GM23338 (cell line): Measurements from ENCODE around the gene HSPD1. TPM values are rescaled to one million over a fixed set of nuclear protein-coding genes. Genes with fewer than 3 reads are reported as not detected.

ENCODE experiments used
- ATAC-seq: fragments of 200-7000 bp; cut with Tn5 transposase; 3 replicates; pipeline ENCODE4 v1.9.1; 2020
- DNase-seq: peaks from one replicate; pipeline ENCODE4 v3.0.0-alpha.2; 2015; ENCODE audit warnings: low spot score
- H2AFZ ChIP-seq: fragments of 200-600 bp; sonication (generic); 2 replicates; pipeline ENCODE4 v1.8.0; 2016; ENCODE audit warnings: antibody characterized with exemption, mild to moderate bottlenecking, moderate library complexity
- H3F3A ChIP-seq: fragments of 200-600 bp; sonication (generic); replicated peaks from 2 replicates; pipeline ENCODE4 v1.8.0; 2017; ENCODE audit warnings: antibody characterized with exemption, mixed run types, low read depth
- H3K27ac ChIP-seq: fragments of 200-600 bp; sonication (generic); 2 replicates; pipeline ENCODE4 v1.6.1; 2016; ENCODE audit warnings: low read depth
- H3K27me3 ChIP-seq: fragments of 200-600 bp; sonication (generic); 2 replicates; pipeline ENCODE4 v1.8.0; 2016; ENCODE audit warnings: mild to moderate bottlenecking, mixed run types, moderate library complexity; ENCODE audit not compliant: insufficient read depth
- H3K36me3 ChIP-seq: fragments of 200-600 bp; sonication (generic); 2 replicates; pipeline ENCODE4 v1.8.0; 2016; ENCODE audit warnings: mild to moderate bottlenecking; ENCODE audit not compliant: insufficient read depth
- H3K4me1 ChIP-seq: fragments of 200-600 bp; sonication (generic); 2 replicates; pipeline ENCODE4 v1.8.0; 2016; ENCODE audit warnings: mild to moderate bottlenecking, moderate library complexity; ENCODE audit not compliant: insufficient read depth
- H3K4me2 ChIP-seq: fragments of 200-600 bp; sonication (generic); 2 replicates; pipeline ENCODE4 v1.7.1; 2017; ENCODE audit warnings: mixed run types
- H3K4me3 ChIP-seq: fragments of 200-600 bp; sonication (generic); 2 replicates; pipeline ENCODE4 v1.6.1; 2016; ENCODE audit warnings: mixed run types
- H3K79me2 ChIP-seq: fragments of 200-600 bp; sonication (generic); replicated peaks from 2 replicates; pipeline ENCODE4 v1.8.0; 2017; ENCODE audit warnings: mild to moderate bottlenecking; ENCODE audit not compliant: insufficient read depth
- H3K9me2 ChIP-seq: fragments of 200-600 bp; sonication (generic); 2 replicates; pipeline ENCODE4 v1.8.0; 2017; ENCODE audit not compliant: insufficient read depth
- H4K20me1 ChIP-seq: fragments of 200-600 bp; sonication (generic); replicated peaks from 2 replicates; pipeline ENCODE4 v1.8.0; 2017; ENCODE audit warnings: mild to moderate bottlenecking; ENCODE audit not compliant: insufficient read depth
- H3K27ac Mint-ChIP-seq: 2 replicates; pipeline ENCODE4 v1.8.0; 2020; ENCODE audit warnings: inconsistent platforms, mild to moderate bottlenecking, moderate library complexity, mixed read lengths
- H3K27me3 Mint-ChIP-seq: 3 replicates; pipeline ENCODE4 v1.8.0; 2022; ENCODE audit warnings: low read depth, mild to moderate bottlenecking, moderate library complexity, mixed read lengths, inconsistent platforms; ENCODE audit not compliant: insufficient read depth, poor library complexity
- H3K36me3 Mint-ChIP-seq: 3 replicates; pipeline ENCODE4 v1.8.0; 2021; ENCODE audit warnings: low read depth, mild to moderate bottlenecking, inconsistent platforms, moderate library complexity, mixed read lengths
- H3K4me1 Mint-ChIP-seq: 3 replicates; pipeline ENCODE4 v1.8.0; 2020; ENCODE audit warnings: mild to moderate bottlenecking, inconsistent platforms, mixed read lengths
- H3K4me3 Mint-ChIP-seq: 3 replicates; pipeline ENCODE4 v1.8.0; 2021; ENCODE audit warnings: moderate library complexity, mild to moderate bottlenecking, inconsistent platforms, mixed read lengths
- H3K9me3 Mint-ChIP-seq: 3 replicates; pipeline ENCODE4 v1.8.0; 2020; ENCODE audit warnings: moderate library complexity, mild to moderate bottlenecking, inconsistent platforms, mixed read lengths
- CREB1 ChIP-seq: fragments of 250-450 bp; sonication (Bioruptor Pico); IDR thresholded peaks from 2 replicates; pipeline ENCODE4 v1.5.0; 2020; ENCODE audit warnings: low read depth, mild to moderate bottlenecking, moderate library complexity
- CTCF ChIP-seq, 2 experiments: fragments of 200-600 bp in 1 of 2; sonication (generic) in 1 of 2; conservative IDR thresholded peaks; 2 replicates each; pipeline versions ENCODE4 v1.5.1 to v1.6.1; 2016 to 2017; ENCODE audit warnings: antibody characterized with exemption in 2 of 2, low read depth in 2 of 2, mild to moderate bottlenecking in 2 of 2, moderate library complexity in 1 of 2
- EZH2 ChIP-seq: fragments of 200-600 bp; sonication (generic); IDR thresholded peaks from one replicate; pipeline ENCODE4 v1.8.0; 2017; ENCODE audit warnings: antibody characterized with exemption, mild to moderate bottlenecking, low read depth; ENCODE audit not compliant: unreplicated experiment
- EZH2phosphoT487 ChIP-seq: fragments of 200-600 bp; sonication (generic); IDR thresholded peaks from one replicate; pipeline ENCODE4 v1.8.1; 2018; ENCODE audit warnings: antibody characterized with exemption; ENCODE audit not compliant: unreplicated experiment
- JUNB ChIP-seq: IDR thresholded peaks from one replicate; pipeline ENCODE4 v1.6.1; 2016; ENCODE audit warnings: antibody characterized with exemption; ENCODE audit not compliant: unreplicated experiment
- NANOG ChIP-seq: IDR thresholded peaks from 2 replicates; pipeline ENCODE4 v1.6.1; 2016; ENCODE audit warnings: antibody characterized with exemption, borderline replicate concordance
- POLR2AphosphoS5 ChIP-seq: IDR thresholded peaks from 2 replicates; pipeline ENCODE4 v1.6.1; 2016; ENCODE audit warnings: antibody characterized with exemption, low read depth
- REST ChIP-seq: IDR thresholded peaks from one replicate; pipeline ENCODE4 v1.6.1; 2018; ENCODE audit warnings: antibody characterized with exemption; ENCODE audit not compliant: unreplicated experiment
- STAT1 ChIP-seq: IDR thresholded peaks from one replicate; pipeline ENCODE4 v1.6.1; 2016; ENCODE audit warnings: antibody characterized with exemption; ENCODE audit not compliant: unreplicated experiment
- ZNF114 ChIP-seq: fragments of 250-450 bp; sonication (Bioruptor Pico); IDR thresholded peaks from 2 replicates; pipeline ENCODE4 v1.5.0; 2020; ENCODE audit warnings: mild to moderate bottlenecking, moderate library complexity
- ZNF331 ChIP-seq: fragments of 250-450 bp; sonication (Bioruptor Pico); IDR thresholded peaks from 2 replicates; pipeline ENCODE4 v1.5.0; 2020; ENCODE audit warnings: low read depth, mild to moderate bottlenecking, moderate library complexity
- ZNF462 ChIP-seq: fragments of 250-450 bp; sonication (Bioruptor Pico); IDR thresholded peaks from 2 replicates; pipeline ENCODE4 v1.5.0; 2020; ENCODE audit warnings: mild to moderate bottlenecking, moderate library complexity
- polyA plus RNA-seq: library from polyadenylated mRNA; unstranded; fragments of >200 nt; fragmentation: Nextera tagmentation; extraction: Ambion mirVana; gene quantifications from 2 replicates; pipeline ENCODE4 v1.2.1, GENCODE V29; 2016
- total RNA-seq: library from RNA; depleted of rRNA; stranded (reverse); fragments of >200 nt; shearing (Covaris generic); gene quantifications from 2 replicates; pipeline ENCODE4 v1.2.3, GENCODE V29; 2014
- TF ChIP-seq, protein P1 (sequence below): IDR thresholded peaks from 2 replicates; pipeline ENCODE4 v1.6.1; 2016; ENCODE audit warnings: antibody characterized with exemption

Gene HSPD1
- total and polyA plus RNA-seq, 2 experiments from 2014 or later: 880 to 1,188 TPM

DNA sequence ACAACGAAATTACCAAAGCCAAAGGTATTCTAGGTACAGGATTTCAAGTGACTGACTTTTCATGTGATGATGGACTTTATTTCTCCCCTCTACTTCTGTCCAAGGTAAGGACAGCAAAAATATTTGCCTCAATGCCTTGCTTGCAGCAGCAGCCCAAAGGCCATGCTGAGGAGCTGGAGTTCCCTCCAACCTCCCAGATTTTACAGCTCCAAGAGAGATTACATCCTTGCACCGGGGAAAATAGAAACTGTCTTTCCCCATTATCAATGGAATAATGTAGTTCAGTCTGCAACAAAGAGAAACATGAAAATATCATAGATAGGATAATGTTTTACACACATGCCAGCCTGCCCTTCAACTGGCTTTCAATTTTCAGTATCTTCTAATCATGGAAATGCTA is 13.5 kb downstream of the HSPD1 start:
- Histone ChIP-seq H3K27ac (no peak overlapping the region), H3K79me2 (0 out of 2 replicates have a peak, but pooled peaks cover 4% of the 10 kb centered on the region), H3K4me2 (no peak overlapping the region), H3K27me3 (no peaks in the 10 kb centered on the region), H2AFZ (no peak overlapping the region), H3K9me2 (no peaks in the 10 kb centered on the region), H3F3A (peaks cover 63% of the 10 kb centered on the region), H4K20me1 (peaks cover 25% of the 10 kb centered on the region), H3K4me3 (no peak overlapping the region), H3K4me1 (no peaks in the 10 kb centered on the region), H3K36me3 (peaks cover 52% of the 10 kb centered on the region)
- peaks cover 94% of the 10 kb centered on the region for H3K36me3 Mint-ChIP-seq
- no peaks in the 10 kb centered on the region for H3K4me1 Mint-ChIP-seq
- DNase-seq (no peak), ATAC-seq (no peak)
- no peak overlapping the region for H3K27ac Mint-ChIP-seq
- H3K4me3 Mint-ChIP-seq: no peak overlapping the region
- peaks cover 23% of the 10 kb centered on the region for H3K9me3 Mint-ChIP-seq
- H3K27me3 Mint-ChIP-seq: peaks cover 12% of the 10 kb centered on the region
- TF ChIP-seq ZNF462 (CRISPR knock-in tag) (no peak), ZNF331 (no peak), REST (no peak), EZH2 (no peak), EZH2phosphoT487 (no peak), STAT1 (no peak), CREB1 (CRISPR knock-in tag) (no peak), ZNF114 (no peak), POLR2AphosphoS5 (no peak; the same call in 1 of the 2 replicates), CTCF (conservative IDR thresholded peaks at IDR 0.05; ENCODE audit: low read depth in 2 of 2) (no peak), JUNB (no peak), NANOG (no peak)
- TF ChIP-seq, protein P1, sequence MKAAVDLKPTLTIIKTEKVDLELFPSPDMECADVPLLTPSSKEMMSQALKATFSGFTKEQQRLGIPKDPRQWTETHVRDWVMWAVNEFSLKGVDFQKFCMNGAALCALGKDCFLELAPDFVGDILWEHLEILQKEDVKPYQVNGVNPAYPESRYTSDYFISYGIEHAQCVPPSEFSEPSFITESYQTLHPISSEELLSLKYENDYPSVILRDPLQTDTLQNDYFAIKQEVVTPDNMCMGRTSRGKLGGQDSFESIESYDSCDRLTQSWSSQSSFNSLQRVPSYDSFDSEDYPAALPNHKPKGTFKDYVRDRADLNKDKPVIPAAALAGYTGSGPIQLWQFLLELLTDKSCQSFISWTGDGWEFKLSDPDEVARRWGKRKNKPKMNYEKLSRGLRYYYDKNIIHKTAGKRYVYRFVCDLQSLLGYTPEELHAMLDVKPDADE: no peak
